SK-N-MC (cell line): ENCODE results near the gene TCF7L1.

Experiments used
- EZH2 ChIP-seq: fragments of 200-600 bp; sonication (generic); IDR thresholded peaks from one replicate; pipeline ENCODE4 v1.6.1; 2017; ENCODE audit warnings: antibody characterized with exemption
- POLR2AphosphoS5 ChIP-seq: IDR thresholded peaks from 2 replicates; pipeline ENCODE4 v1.6.1; 2012; ENCODE audit warnings: mild to moderate bottlenecking, low read depth, low read length, borderline replicate concordance

DNA sequence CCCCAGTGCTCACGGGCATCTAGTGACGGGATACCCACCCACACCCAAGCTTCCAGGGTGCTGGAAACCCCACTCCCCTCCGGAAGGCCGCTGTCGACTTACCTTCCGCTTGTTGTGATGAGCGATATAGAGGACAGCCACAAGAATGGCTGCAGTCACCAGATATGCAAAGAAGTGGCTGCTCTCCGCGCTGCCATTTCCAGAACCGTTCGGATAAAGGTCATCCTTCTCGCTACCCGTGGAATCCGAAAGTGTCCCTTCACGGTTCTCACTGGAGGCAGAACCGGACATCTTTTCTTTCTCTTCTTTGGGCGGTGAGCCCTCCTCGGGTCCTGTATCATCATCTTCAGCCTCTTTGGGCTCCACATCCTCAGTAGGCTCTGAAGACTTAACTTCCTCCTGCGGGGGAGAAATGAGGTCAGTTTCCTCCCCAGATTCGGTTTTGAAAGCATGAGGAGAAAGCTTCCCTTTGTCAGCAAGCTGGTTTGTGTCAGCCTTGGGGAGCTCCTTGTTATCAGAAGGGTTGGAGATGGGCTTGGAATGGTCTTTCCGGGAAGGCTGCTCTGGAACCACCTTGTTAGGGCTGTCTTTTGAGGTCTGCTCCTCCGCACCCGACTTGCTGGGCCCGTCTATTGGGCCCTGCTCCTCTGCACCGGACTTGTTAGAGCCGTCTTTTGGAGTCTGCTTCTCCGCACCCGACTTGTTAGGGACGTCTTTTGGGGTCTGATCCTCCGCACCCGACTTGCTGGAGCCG, 193.4 kb downstream of the TCF7L1 start:
- TF ChIP-seq POLR2AphosphoS5, result no peak
- TF ChIP-seq EZH2, result no peak
